Activated CD4-positive, CD25-positive, alpha-beta regulatory T cell treated with anti-CD3 and anti-CD28 coated beads, Interleukin-2, amount 50 U/mL, for 16 hours (primary cell): ENCODE results near the gene NRGN.

ENCODE experiments used
- DNase-seq: peaks from one replicate; pipeline ENCODE4 v3.0.0-alpha.2; 2020; ENCODE audit warnings: low read depth, low spot score

Gene NRGN

GRCh38 chr11:124739479-124740276 is at the start of gene NRGN:
NRGN (plus strand) TSS chr11:124739942; CDS start chr11:124740085, 143 bp downstream.
- peak; percentile 65 for DNase-seq

GRCh38 chr11:124693142-124693541 is 46.6 kb upstream of the NRGN start:
- no peak for DNase-seq

GRCh38 chr11:124699547-124699946 is 40.2 kb upstream of the NRGN start:
- no peak for DNase-seq

DNA sequence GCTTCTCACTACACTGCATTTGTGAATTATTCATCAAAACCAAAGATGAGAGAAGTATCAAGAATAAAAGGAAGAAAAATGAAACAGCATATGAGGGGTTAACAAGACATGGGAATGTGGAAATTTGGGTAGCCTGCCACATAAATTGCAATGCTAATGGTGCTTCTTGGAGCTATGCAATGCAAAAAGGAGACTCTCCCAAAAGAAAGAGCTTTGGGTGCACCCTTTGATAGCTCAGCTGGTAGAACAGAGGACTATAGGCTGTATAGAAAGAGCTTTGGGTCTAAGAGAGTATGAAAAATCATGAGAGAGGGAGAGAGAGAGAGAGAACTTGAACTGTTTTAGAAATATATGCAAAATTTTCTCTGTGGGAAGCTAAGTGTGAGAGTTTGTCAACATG is 39.7 kb upstream of the NRGN start:
- DNase-seq, result no peak

- DNase-seq, result no peak
Observed at GRCh38 chr11:124707829-124708228, 31.9 kb upstream of the NRGN start.

GRCh38 chr11:124712392-124712791 is 27.4 kb upstream of the NRGN start:
- DNase-seq, result no peak

- no peak for DNase-seq
Observed at GRCh38 chr11:124716591-124716990, 23.2 kb upstream of the NRGN start.

DNA sequence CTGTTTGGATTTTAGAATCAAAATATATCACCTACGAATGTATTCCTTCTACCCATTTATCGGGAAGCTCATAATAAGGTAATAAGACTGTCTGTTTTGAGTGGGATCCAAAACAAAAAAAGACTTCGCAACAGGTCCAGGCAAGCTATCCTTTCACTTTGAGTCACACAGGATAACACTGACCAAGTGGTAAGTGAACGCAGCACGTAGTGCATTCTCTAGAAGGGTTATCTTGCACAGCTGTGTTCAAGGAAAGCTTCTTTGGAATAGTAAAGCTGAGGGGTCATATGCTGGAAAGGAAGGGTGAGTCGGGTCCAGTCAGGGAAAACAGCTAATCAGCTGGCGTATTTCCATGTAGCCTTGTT is 22.3 kb upstream of the NRGN start:
- DNase-seq, result no peak

- no peak for DNase-seq
Observed at GRCh38 chr11:124717786-124718651, 21.7 kb upstream of the NRGN start.

DNA sequence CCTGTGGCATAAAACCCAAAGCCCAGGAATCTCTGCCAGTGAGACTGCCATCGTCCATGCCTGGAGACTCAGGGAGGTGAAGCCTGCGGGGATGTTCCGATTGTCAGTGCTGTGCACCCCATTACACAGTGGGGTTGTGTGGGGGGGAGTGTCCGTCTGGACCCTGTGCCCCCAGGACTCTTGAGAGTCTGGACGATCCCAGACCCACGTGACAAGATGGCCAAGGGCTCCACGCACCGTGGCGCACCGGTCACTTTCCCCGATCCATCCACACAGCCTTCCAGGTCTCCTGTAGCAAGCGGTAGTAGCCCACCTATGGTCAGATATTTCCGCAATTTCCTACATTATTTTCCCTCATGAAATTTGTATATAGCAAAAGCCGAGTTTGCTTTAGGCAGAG is 20.9 kb upstream of the NRGN start:
- no peak for DNase-seq

GRCh38 chr11:124719534-124719933 is 20.2 kb upstream of the NRGN start:
- DNase-seq, result no peak

- DNase-seq, result no peak
Observed at GRCh38 chr11:124722176-124722575, 17.6 kb upstream of the NRGN start.

GRCh38 chr11:124724979-124725718 is 14.6 kb upstream of the NRGN start:
- no peak for DNase-seq

DNA sequence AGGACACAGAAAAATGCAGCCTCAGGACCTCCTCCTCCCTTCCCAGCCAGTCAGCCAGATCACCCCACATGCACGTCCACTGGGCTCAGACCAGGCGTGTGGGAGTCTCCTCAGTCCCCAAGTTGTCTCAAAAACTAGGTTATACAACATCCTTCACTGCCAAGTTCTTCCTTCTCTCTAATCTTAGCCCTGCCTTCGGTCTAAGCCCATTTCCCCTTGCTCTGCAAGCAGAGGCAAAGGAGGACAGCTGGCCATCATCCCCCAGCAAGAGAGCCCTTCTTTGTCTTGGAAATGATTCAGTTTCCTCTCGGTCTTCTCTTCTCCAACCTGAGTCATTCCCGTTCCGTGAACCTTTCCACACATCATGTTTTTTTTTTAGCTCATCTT is 14.0 kb upstream of the NRGN start:
- DNase-seq, result no peak

- DNase-seq, result no peak
Observed at GRCh38 chr11:124727474-124727873, 12.3 kb upstream of the NRGN start.

DNA sequence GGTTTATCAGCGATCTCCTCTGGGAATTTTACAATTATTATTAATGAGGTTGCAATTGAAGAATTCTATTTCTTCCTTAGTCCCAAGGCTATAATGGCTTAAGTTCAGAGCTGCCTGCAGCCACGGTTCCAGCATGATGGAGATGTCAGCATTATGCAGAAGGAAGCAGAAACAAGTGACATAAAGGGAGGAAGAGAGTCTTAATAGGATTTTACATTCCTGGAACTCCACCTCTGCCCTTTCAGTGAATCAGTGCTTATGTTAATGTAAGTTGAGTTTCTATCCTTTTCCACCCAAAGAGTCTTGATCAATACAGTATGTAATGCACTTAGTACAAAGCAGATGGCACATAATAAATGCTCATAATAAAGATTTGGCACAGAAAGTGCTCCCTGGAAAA is 11.6 kb upstream of the NRGN start:
- no peak for DNase-seq

DNA sequence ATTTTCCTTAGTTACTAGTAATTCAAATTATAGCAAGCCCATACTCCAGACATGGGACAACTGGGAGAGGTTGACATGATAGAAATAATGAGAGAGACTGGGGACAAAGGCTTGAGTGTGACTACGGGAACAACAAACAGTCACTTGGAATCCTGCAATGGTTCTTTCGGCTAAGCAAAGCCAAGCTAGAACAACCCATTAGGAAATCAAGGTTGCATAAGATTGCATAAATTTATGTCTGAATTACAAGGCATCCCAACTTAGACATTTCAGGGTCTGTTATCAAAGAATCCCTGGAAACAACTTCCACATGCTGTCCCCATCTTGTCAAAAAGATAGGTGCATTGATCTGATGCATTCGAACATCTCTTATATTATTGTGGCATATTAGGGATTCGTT is 10.2 kb upstream of the NRGN start:
- DNase-seq, result no peak

- no peak for DNase-seq
Observed at GRCh38 chr11:124732230-124732629, 7.5 kb upstream of the NRGN start.

GRCh38 chr11:124736736-124737135 is 3.0 kb upstream of the NRGN start:
- DNase-seq, result no peak

- DNase-seq, result no peak
Observed at GRCh38 chr11:124737638-124738305, 2.0 kb upstream of the NRGN start.

DNA sequence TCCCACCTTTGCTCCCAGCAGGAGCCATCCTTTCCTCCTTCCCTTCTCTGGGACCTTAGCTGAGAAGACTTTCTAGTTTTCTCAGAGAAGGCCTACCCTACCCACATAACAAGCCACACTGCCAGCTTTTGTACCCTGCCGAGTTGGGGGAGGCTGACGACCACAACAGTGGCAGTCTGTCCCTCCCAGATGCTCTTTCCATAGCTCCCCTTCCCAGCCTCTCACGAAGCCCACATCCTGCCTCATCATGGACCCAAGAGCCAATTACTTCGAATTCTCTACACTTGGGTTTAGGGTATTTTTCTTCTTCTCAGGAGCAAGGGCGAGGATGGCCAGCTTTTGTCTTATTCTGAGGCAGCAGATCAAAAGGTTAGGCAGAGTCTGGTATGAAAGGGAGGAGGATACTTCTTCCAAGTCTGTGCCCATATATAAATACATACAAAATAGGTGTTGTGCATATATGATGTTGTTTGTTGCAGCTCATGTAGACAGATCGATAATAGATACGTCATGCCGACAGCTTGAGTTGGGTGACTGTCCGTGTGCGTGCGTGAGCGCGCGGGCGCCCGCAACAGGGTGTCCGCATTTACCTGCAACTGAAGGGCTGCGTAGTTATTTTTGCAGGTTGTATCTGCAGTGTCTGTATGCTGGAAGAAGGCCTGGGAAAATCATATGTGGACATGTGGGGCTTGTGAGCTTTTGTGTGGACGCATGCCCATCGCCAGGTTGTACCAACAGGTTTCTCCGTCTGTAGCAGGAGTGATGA is 846 bp upstream of the NRGN start:
- no peak for DNase-seq
